Fibroblast of pulmonary artery (primary cell): Measurements from ENCODE around the gene SLC41A1.

Experiments
- DNase-seq: peaks from one replicate; pipeline ENCODE4 v3.0.0-alpha.2; 2010; ENCODE audit warnings: low read depth
- H3K4me3 ChIP-seq: replicated peaks from 2 replicates; pipeline ENCODE4 v1.5.1; 2011; ENCODE audit warnings: low read depth, mild to moderate bottlenecking, control low read depth, low read length, moderate library complexity
- CTCF ChIP-seq: IDR thresholded peaks from 2 replicates; pipeline ENCODE4 v1.5.1; 2011; ENCODE audit warnings: mild to moderate bottlenecking, control low read depth, low read length, inconsistent platforms; ENCODE audit errors: missing control alignments

Gene SLC41A1

GRCh38 chr1:205787287-205787916 is 25.6 kb downstream of the SLC41A1 start:
- no peak for TF ChIP-seq CTCF
- no peak overlapping the region for H3K4me3 ChIP-seq
- DNase-seq: no peak

GRCh38 chr1:205786601-205787000 is 26.4 kb downstream of the SLC41A1 start:
- H3K4me3 ChIP-seq: no peak overlapping the region
- no peak for DNase-seq
- no peak for TF ChIP-seq CTCF

- no peak for TF ChIP-seq CTCF
- DNase-seq: no peak
- no peak overlapping the region for H3K4me3 ChIP-seq
Measured at GRCh38 chr1:205785446-205785845, 27.6 kb downstream of the SLC41A1 start.

- H3K4me3 ChIP-seq: no peak overlapping the region
- no peak for TF ChIP-seq CTCF
- peak; percentile 29 for DNase-seq
Measured at GRCh38 chr1:205783904-205784303, 29.1 kb downstream of the SLC41A1 start.

GRCh38 chr1:205783433-205783795 is 29.6 kb downstream of the SLC41A1 start:
- H3K4me3 ChIP-seq: no peak overlapping the region
- TF ChIP-seq CTCF: no peak
- no peak for DNase-seq

- H3K4me3 ChIP-seq: no peak overlapping the region
- TF ChIP-seq CTCF: no peak
- no peak for DNase-seq
Measured at GRCh38 chr1:205782627-205783432, 30.2 kb downstream of the SLC41A1 start.
